IMR-90 (cell line): Measurements from ENCODE around the gene CNFN. TPM values are rescaled to one million over a fixed set of nuclear protein-coding genes. Genes with fewer than 3 reads are reported as not detected.

ENCODE experiments used
- ATAC-seq: fragments of 200-7000 bp; cut with Tn5 transposase; 2 replicates; pipeline ENCODE4 v1.9.1; 2020; ENCODE audit warnings: low read depth, mild to moderate bottlenecking, moderate library complexity
- BruUV-seq: library from RNA; stranded (reverse); fragments of 400-500 nt; replicated peaks from 2 replicates; lab custom pipeline; 2021; lab: Mats Ljungman, UMichigan
- CTCF ChIA-PET: fragments of 300-600 bp; formaldehyde crosslinking; extraction: SDS; loops from one replicate; lab custom pipeline; 2021; ENCODE audit warnings: antibody characterized with exemption; lab: Yijun Ruan, JAX
- POLR2A ChIA-PET: fragments of 300-600 bp; sonication (Branson Sonifier 250); formaldehyde crosslinking; loops from one replicate; lab custom pipeline; 2022; ENCODE audit warnings: antibody characterized with exemption; ENCODE audit not compliant: unreplicated experiment; lab: Charles Lee
- DNase-seq: peaks from one replicate; pipeline ENCODE4 v3.0.0; 2013
- H2AFZ ChIP-seq: replicated peaks from 2 replicates; pipeline ENCODE3; 2013; ENCODE audit warnings: low read length, mild to moderate bottlenecking; ENCODE audit not compliant: poor library complexity
- H2AK5ac ChIP-seq: 2 replicates; pipeline ENCODE4 v1.6.1; 2013; ENCODE audit warnings: low read depth, low read length, inconsistent platforms
- H2AK9ac ChIP-seq: replicated peaks from 2 replicates; pipeline ENCODE3; 2013; ENCODE audit warnings: mild to moderate bottlenecking, low read depth, low read length, moderate library complexity; ENCODE audit not compliant: poor library complexity
- H2BK120ac ChIP-seq: 2 replicates; pipeline ENCODE4 v1.6.1; 2013; ENCODE audit warnings: low read depth, low read length, inconsistent platforms
- H2BK15ac ChIP-seq: 3 replicates; pipeline ENCODE4 v1.6.1; 2013; ENCODE audit warnings: low read depth, low read length, inconsistent platforms
- H2BK20ac ChIP-seq: 2 replicates; pipeline ENCODE4 v1.6.1; 2013; ENCODE audit warnings: low read depth, mild to moderate bottlenecking, inconsistent platforms, low read length, moderate library complexity
- H2BK5ac ChIP-seq: 2 replicates; pipeline ENCODE4 v1.6.1; 2013; ENCODE audit warnings: mild to moderate bottlenecking, low read depth, low read length, inconsistent platforms; ENCODE audit not compliant: poor library complexity, severe bottlenecking
- H3K14ac ChIP-seq: replicated peaks from 2 replicates; pipeline ENCODE4 v1.6.1; 2013; ENCODE audit warnings: low read depth, low read length, inconsistent platforms
- H3K18ac ChIP-seq: 2 replicates; pipeline ENCODE4 v1.6.1; 2013; ENCODE audit warnings: low read depth, low read length, control low read depth
- H3K23ac ChIP-seq: 2 replicates; pipeline ENCODE4 v1.6.1; 2013; ENCODE audit warnings: low read depth, low read length, inconsistent platforms
- H3K27ac ChIP-seq: 2 replicates; pipeline ENCODE4 v1.5.1; 2013; ENCODE audit warnings: mild to moderate bottlenecking, control low read depth, low read length; ENCODE audit not compliant: insufficient read depth
- H3K27me3 ChIP-seq: 2 replicates; pipeline ENCODE4 v1.6.1; 2013; ENCODE audit warnings: low read length; ENCODE audit not compliant: control insufficient read depth, insufficient read depth
- H3K36me3 ChIP-seq: 2 replicates; pipeline ENCODE4 v1.6.1; 2013; ENCODE audit warnings: low read length, mixed read lengths; ENCODE audit not compliant: control insufficient read depth, insufficient read depth
- H3K4ac ChIP-seq: 2 replicates; pipeline ENCODE4 v1.6.1; 2013; ENCODE audit warnings: low read depth, low read length, inconsistent platforms
- H3K4me1 ChIP-seq: 2 replicates; pipeline ENCODE4 v1.6.1; 2013; ENCODE audit warnings: low read length, mixed read lengths; ENCODE audit not compliant: control insufficient read depth, insufficient read depth
- H3K4me2 ChIP-seq: 2 replicates; pipeline ENCODE4 v1.6.1; 2013; ENCODE audit warnings: low read depth, mild to moderate bottlenecking, control low read depth, low read length, moderate library complexity
- H3K4me3 ChIP-seq: 2 replicates; pipeline ENCODE4 v1.5.1; 2013; ENCODE audit warnings: low read depth, mild to moderate bottlenecking, control low read depth, low read length, moderate library complexity; ENCODE audit not compliant: insufficient read depth
- H3K56ac ChIP-seq: 2 replicates; pipeline ENCODE4 v1.6.1; 2013; ENCODE audit warnings: low read length, inconsistent platforms; ENCODE audit not compliant: insufficient read depth; ENCODE audit errors: extremely low read depth
- H3K79me1 ChIP-seq, 2 experiments: 2 replicates each; pipeline ENCODE4 v1.6.1; 2013; ENCODE audit warnings: low read length in 2 of 2, inconsistent platforms in 1 of 2, low read depth in 1 of 2
- H3K9ac ChIP-seq: 2 replicates; pipeline ENCODE4 v1.6.1; 2013; ENCODE audit warnings: low read depth, low read length, control low read depth
- H3K9me1 ChIP-seq: 2 replicates; pipeline ENCODE4 v1.6.1; 2013; ENCODE audit warnings: low read length, inconsistent platforms; ENCODE audit not compliant: insufficient read depth
- H3K9me3 ChIP-seq: 2 replicates; pipeline ENCODE4 v1.6.1; 2013; ENCODE audit warnings: low read length; ENCODE audit not compliant: control insufficient read depth, insufficient read depth
- H4K20me1 ChIP-seq: 2 replicates; pipeline ENCODE4 v1.6.1; 2013; ENCODE audit warnings: low read length, inconsistent platforms; ENCODE audit not compliant: insufficient read depth
- H4K5ac ChIP-seq: 2 replicates; pipeline ENCODE4 v1.6.1; 2013; ENCODE audit warnings: mild to moderate bottlenecking, low read depth, low read length, control low read depth
- H4K8ac ChIP-seq, 2 experiments: 2 replicates each; pipeline ENCODE4 v1.6.1; 2013; ENCODE audit warnings: low read depth in 2 of 2, low read length in 2 of 2, control low read depth in 1 of 2, inconsistent platforms in 1 of 2
- H4K91ac ChIP-seq: 2 replicates; pipeline ENCODE4 v1.6.1; 2013; ENCODE audit warnings: low read depth, low read length, inconsistent platforms; ENCODE audit not compliant: insufficient read depth
- BHLHE40 ChIP-seq: fragments of 150-350 bp; IDR thresholded peaks from 2 replicates; pipeline ENCODE4 v1.6.1; 2016; ENCODE audit warnings: mild to moderate bottlenecking, low read depth, low read length
- CEBPB ChIP-seq: IDR thresholded peaks from 2 replicates; pipeline ENCODE4 v1.6.1; 2012; ENCODE audit warnings: low read depth, low read length, improper control_type of control experiment
- CHD1 ChIP-seq: IDR thresholded peaks from 2 replicates; pipeline ENCODE4 v1.6.1; 2012; ENCODE audit warnings: low read depth, low read length, improper control_type of control experiment
- FOS ChIP-seq: fragments of 150-350 bp; IDR thresholded peaks from 2 replicates; pipeline ENCODE4 v1.6.1; 2016; ENCODE audit warnings: low read depth, low read length
- MAFK ChIP-seq: IDR thresholded peaks from 2 replicates; pipeline ENCODE4 v1.6.1; 2012; ENCODE audit warnings: low read depth, low read length, improper control_type of control experiment
- MAZ ChIP-seq: IDR thresholded peaks from 2 replicates; pipeline ENCODE4 v1.6.1; 2012; ENCODE audit warnings: low read depth, mild to moderate bottlenecking, low read length, improper control_type of control experiment, moderate library complexity, borderline replicate concordance
- MXI1 ChIP-seq: IDR thresholded peaks from 2 replicates; pipeline ENCODE4 v1.6.1; 2012; ENCODE audit warnings: low read depth, mild to moderate bottlenecking, low read length, moderate library complexity, borderline replicate concordance
- NFE2L2 ChIP-seq: fragments of 150-350 bp; IDR thresholded peaks from 2 replicates; pipeline ENCODE4 v1.6.1; 2016; ENCODE audit warnings: low read depth, mild to moderate bottlenecking, low read length
- POLR2A ChIP-seq: IDR thresholded peaks from 2 replicates; pipeline ENCODE4 v1.6.1; 2012; ENCODE audit warnings: mild to moderate bottlenecking, low read depth, low read length
- RAD21 ChIP-seq: IDR thresholded peaks from 2 replicates; pipeline ENCODE4 v1.6.1; 2012; ENCODE audit warnings: low read length, improper control_type of control experiment
- RCOR1 ChIP-seq: IDR thresholded peaks from 2 replicates; pipeline ENCODE4 v1.6.1; 2012; ENCODE audit warnings: mild to moderate bottlenecking, low read length, improper control_type of control experiment; ENCODE audit not compliant: insufficient replicate concordance
- RFX5 ChIP-seq: IDR thresholded peaks from 2 replicates; pipeline ENCODE4 v1.8.0; 2012; ENCODE audit warnings: low read depth, mild to moderate bottlenecking, low read length, moderate library complexity
- SMC3 ChIP-seq: fragments of 150-350 bp; IDR thresholded peaks from 2 replicates; pipeline ENCODE4 v1.6.1; 2016; ENCODE audit warnings: low read depth, mild to moderate bottlenecking, antibody characterized with exemption, low read length, moderate library complexity
- USF2 ChIP-seq: fragments of 150-350 bp; IDR thresholded peaks from 2 replicates; pipeline ENCODE4 v1.6.1; 2017; ENCODE audit warnings: mild to moderate bottlenecking, antibody characterized with exemption, low read length, low read depth
- whole genome bisulfite sequencing, 2 experiments: methylation state at CpG; one replicate each; pipeline versions ENCODE4 v1.1.5 to v1.1.7; 2013; ENCODE audit warnings: missing lambda C conversion rate in 2 of 2; ENCODE audit not compliant: insufficient read length in 1 of 2; ENCODE audit errors: extremely low coverage in 2 of 2; 5-methylcytosine and 5-hydroxymethylcytosine counted together
- dilution Hi-C: fragments of 300-500 bp; cut with HindIII; formaldehyde crosslinking; loops from one replicate; pipeline ENCODE4 v1.14.3; 2018; ENCODE audit warnings: low sequenced_read_pairs; ENCODE audit not compliant: unreplicated experiment
- in situ Hi-C: fragments of 300-500 bp; cut with MboI; formaldehyde crosslinking; loops from 3 replicates; pipeline ENCODE4 v1.14.3; 2019; ENCODE audit warnings: low sequenced_read_pairs, inconsistent platforms, mixed read lengths
- intact Hi-C: fragments of 100-400 bp; cut with micrococcal nuclease; formaldehyde crosslinking; loops from 2 replicates; pipeline ENCODE4 v1.10.0; 2022
- polyA plus RNA-seq, 3 experiments: library from polyadenylated mRNA; depleted of rRNA; stranded (reverse); fragments of >200 nt; gene quantifications; 2 replicates each; pipeline ENCODE4 v1.2.3, GENCODE V29; 2012; ENCODE audit warnings: low replicate concordance in 1 of 3
- total RNA-seq: library from RNA; depleted of rRNA; stranded (reverse); fragments of >200 nt; gene quantifications from 2 replicates; pipeline ENCODE4 v1.2.3, GENCODE V29; 2012
- TF ChIP-seq, protein P1 (sequence below): conservative IDR thresholded peaks from 2 replicates; pipeline ENCODE4 v1.5.1; 2012; ENCODE audit warnings: mild to moderate bottlenecking, low read depth, low read length, improper control_type of control experiment
- TF ChIP-seq, protein P2 (sequence below): fragments of 150-350 bp; IDR thresholded peaks from 2 replicates; pipeline ENCODE4 v1.6.1; 2016; ENCODE audit warnings: low read depth, mild to moderate bottlenecking, low read length, moderate library complexity, borderline replicate concordance

Gene CNFN
- total and polyA plus RNA-seq, 2 of the 4 experiments (the other 2 are of a cell fraction): 1.2 TPM; not detected in 1

DNA sequence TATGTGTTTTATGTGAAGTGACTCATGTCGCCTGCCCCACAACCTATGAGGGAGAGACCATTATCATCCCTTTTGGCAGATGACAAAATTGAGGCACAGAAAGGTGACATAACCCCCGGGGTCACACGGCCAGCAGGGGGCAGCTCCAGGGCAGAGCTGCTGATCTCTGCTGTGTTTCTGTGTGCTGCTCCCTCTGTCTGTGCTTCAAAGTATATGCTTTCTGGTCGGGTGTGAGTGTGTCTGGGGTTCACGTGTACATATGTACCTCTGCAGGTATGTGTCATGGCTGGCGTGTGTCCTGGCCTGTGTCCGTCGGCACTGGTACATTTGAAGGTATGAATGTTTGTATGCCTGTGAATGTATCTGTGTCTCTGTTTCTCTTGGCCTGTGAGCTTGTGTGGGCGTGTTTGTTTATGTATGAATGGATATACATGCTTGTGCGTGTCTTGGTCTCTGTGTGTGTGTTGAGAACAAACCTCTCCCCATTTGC is 30.0 kb upstream of the CNFN start:
- Histone ChIP-seq H3K18ac (no peak overlapping the region), H2BK120ac (no peak overlapping the region), H3K27me3 (no peaks in the 10 kb centered on the region), H2BK20ac (no peak overlapping the region), H3K79me1 (peaks cover 4 to 19% of the 10 kb centered on the region in 2 experiments; a peak in 2 of 4 replicates), H3K56ac (no peak overlapping the region), H3K23ac (no peak overlapping the region), H4K20me1 (peaks cover 11% of the 10 kb centered on the region; the same call in 1 of the 2 replicates), H3K4me1 (peaks cover 9% of the 10 kb centered on the region), H3K9ac (no peak overlapping the region), H4K91ac (no peak overlapping the region), H3K9me3 (no peaks in the 10 kb centered on the region), H2BK15ac (no peak overlapping the region), H2AFZ (peak overlapping the region; percentile 73), H3K27ac (no peak overlapping the region), H3K4me3 (no peak overlapping the region), H3K4me2 (peak overlapping the region; percentile 30), H4K5ac (no peak overlapping the region), H2BK5ac (no peak overlapping the region), H2AK5ac (no peak overlapping the region), H3K36me3 (no peaks in the 10 kb centered on the region), H3K4ac (no peak overlapping the region), H3K14ac (no peak overlapping the region), H2AK9ac (peak overlapping the region; percentile 73), H3K9me1 (peaks cover 11% of the 10 kb centered on the region), H4K8ac (no peak overlapping the region)
- CTCF ChIA-PET: interaction anchor here (0.6 to 1.1 kb wide), 3 partner anchors 14 to 20 kb away, joined by 3 to 8 read pairs (median 5); no protein-coding TSS in a partner anchor
- intact Hi-C loops: no loop called here
- TF ChIP-seq RAD21: peak; percentile 12; the same call in 1 of the 2 replicates
- TF ChIP-seq, protein P1, sequence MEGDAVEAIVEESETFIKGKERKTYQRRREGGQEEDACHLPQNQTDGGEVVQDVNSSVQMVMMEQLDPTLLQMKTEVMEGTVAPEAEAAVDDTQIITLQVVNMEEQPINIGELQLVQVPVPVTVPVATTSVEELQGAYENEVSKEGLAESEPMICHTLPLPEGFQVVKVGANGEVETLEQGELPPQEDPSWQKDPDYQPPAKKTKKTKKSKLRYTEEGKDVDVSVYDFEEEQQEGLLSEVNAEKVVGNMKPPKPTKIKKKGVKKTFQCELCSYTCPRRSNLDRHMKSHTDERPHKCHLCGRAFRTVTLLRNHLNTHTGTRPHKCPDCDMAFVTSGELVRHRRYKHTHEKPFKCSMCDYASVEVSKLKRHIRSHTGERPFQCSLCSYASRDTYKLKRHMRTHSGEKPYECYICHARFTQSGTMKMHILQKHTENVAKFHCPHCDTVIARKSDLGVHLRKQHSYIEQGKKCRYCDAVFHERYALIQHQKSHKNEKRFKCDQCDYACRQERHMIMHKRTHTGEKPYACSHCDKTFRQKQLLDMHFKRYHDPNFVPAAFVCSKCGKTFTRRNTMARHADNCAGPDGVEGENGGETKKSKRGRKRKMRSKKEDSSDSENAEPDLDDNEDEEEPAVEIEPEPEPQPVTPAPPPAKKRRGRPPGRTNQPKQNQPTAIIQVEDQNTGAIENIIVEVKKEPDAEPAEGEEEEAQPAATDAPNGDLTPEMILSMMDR: peak; percentile 60
- TF ChIP-seq POLR2A: no peak
- no peak for TF ChIP-seq RFX5
- TF ChIP-seq FOS: no peak
- no peak for TF ChIP-seq NFE2L2
- TF ChIP-seq MXI1: peak; percentile 48; the same call in 1 of the 2 replicates
- TF ChIP-seq CHD1: no peak
- TF ChIP-seq BHLHE40: no peak
- TF ChIP-seq, protein P2, sequence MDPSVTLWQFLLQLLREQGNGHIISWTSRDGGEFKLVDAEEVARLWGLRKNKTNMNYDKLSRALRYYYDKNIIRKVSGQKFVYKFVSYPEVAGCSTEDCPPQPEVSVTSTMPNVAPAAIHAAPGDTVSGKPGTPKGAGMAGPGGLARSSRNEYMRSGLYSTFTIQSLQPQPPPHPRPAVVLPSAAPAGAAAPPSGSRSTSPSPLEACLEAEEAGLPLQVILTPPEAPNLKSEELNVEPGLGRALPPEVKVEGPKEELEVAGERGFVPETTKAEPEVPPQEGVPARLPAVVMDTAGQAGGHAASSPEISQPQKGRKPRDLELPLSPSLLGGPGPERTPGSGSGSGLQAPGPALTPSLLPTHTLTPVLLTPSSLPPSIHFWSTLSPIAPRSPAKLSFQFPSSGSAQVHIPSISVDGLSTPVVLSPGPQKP: no peak
- peak; percentile 33; the same call in 1 of the 2 replicates for TF ChIP-seq MAZ
- peak; percentile 18; the same call in 1 of the 2 replicates for TF ChIP-seq USF2
- TF ChIP-seq RCOR1: no peak
- TF ChIP-seq MAFK: no peak
- no peak for TF ChIP-seq SMC3
- TF ChIP-seq CEBPB: no peak
- in situ Hi-C loops: no loop called here
- peak; percentile 11 for ATAC-seq
- WGBS, 2 experiments: 42% methylated on average over 5 of the region's 10 CpGs; no CpG with 5 or more reads in 1 of the 2 experiments
- POLR2A ChIA-PET: no interaction called here
- dilution Hi-C loops: no loop called here
- peak; percentile 78 for DNase-seq
- no TSS peak for BruUV-seq
